ENCODE data around the gene ZNF583.

ZNF583 gene

GRCh38 chr19:56474308-56474707 lies 70.2 kb downstream of the ZNF583 start:
- DNase-seq (ENCODE audit: low read depth in 3 of 3): no peak

GRCh38 chr19:56476093-56476492 lies 72.0 kb downstream of the ZNF583 start:
- DNase-seq (ENCODE audit: low read depth in 3 of 3): no peak
